Glutamatergic neuron (in vitro differentiated cells): ENCODE measurements around the gene DLG1. TPM values are rescaled to one million over a fixed set of nuclear protein-coding genes. Genes with fewer than 3 reads are reported as not detected.
A peak's percentile ranks its signal among the peaks of the same experiment; 100 is the strongest.

Experiments
- DNase-seq: peaks from one replicate; pipeline ENCODE4 v3.0.0; 2022
- H3K27ac Mint-ChIP-seq: one replicate; pipeline ENCODE4 v1.8.0; 2020; ENCODE audit warnings: mild to moderate bottlenecking, mixed read lengths, inconsistent platforms; ENCODE audit not compliant: unreplicated experiment
- H3K27me3 Mint-ChIP-seq: one replicate; pipeline ENCODE4 v1.8.0; 2020; ENCODE audit warnings: mild to moderate bottlenecking, moderate library complexity, mixed read lengths, inconsistent platforms; ENCODE audit not compliant: unreplicated experiment
- H3K36me3 Mint-ChIP-seq: one replicate; pipeline ENCODE4 v1.8.0; 2020; ENCODE audit warnings: mild to moderate bottlenecking, mixed read lengths, inconsistent platforms; ENCODE audit not compliant: unreplicated experiment
- H3K4me1 Mint-ChIP-seq: one replicate; pipeline ENCODE4 v1.8.0; 2020; ENCODE audit warnings: mild to moderate bottlenecking, low read depth, mixed read lengths, inconsistent platforms; ENCODE audit not compliant: unreplicated experiment
- H3K4me3 Mint-ChIP-seq: one replicate; pipeline ENCODE4 v1.8.0; 2020; ENCODE audit warnings: mild to moderate bottlenecking, mixed read lengths, inconsistent platforms; ENCODE audit not compliant: unreplicated experiment
- H3K9me3 Mint-ChIP-seq: one replicate; pipeline ENCODE4 v1.8.0; 2020; ENCODE audit warnings: mild to moderate bottlenecking, moderate library complexity, mixed read lengths, inconsistent platforms; ENCODE audit not compliant: unreplicated experiment
- total RNA-seq: library from RNA; stranded (reverse); fragmentation: NEBNext Ultra II Directional; extraction: Animal tissue kit (Norgen Biotek cat#: 25700); gene quantifications from one replicate; pipeline ENCODE4 v1.2.1, GENCODE V29; 2021; ENCODE audit not compliant: unreplicated experiment
- TF ChIP-seq, protein P1 (sequence below): fragments of 200-600 bp; sonication (generic); IDR thresholded peaks from one replicate; pipeline ENCODE4 v1.5.0; 2021; ENCODE audit not compliant: partially characterized antibody, unreplicated experiment

Gene DLG1
- total RNA-seq, 1 donor from 2014 or later = 66.0 TPM

DNA sequence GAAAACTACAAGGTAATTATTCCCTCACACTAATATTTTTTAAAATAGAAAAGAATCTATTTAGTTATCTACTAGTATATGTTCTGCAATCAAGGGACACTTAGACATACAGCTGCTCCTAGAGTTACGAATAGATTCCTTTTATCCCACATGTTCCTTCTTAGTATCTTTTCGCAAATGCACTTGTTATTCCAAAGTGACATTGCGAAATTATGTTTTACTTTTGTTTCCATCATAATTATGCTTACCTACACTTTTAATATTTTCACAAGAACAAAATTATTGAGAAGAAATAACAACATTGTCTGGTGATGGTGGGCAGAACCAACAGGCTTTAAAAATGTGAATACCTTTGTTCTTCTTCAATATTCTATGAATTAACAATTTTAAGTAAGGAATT, 161.7 kb downstream of the DLG1 start:
- Mint-ChIP-seq H3K27me3 (no peaks in the 10 kb centered on the region), H3K4me3 (no peak overlapping the region), H3K9me3 (no peaks in the 10 kb centered on the region), H3K36me3 (no peaks in the 10 kb centered on the region), H3K4me1 (peaks cover 6% of the 10 kb centered on the region), H3K27ac (no peak overlapping the region)
- no peak for DNase-seq
- TF ChIP-seq, protein P1, sequence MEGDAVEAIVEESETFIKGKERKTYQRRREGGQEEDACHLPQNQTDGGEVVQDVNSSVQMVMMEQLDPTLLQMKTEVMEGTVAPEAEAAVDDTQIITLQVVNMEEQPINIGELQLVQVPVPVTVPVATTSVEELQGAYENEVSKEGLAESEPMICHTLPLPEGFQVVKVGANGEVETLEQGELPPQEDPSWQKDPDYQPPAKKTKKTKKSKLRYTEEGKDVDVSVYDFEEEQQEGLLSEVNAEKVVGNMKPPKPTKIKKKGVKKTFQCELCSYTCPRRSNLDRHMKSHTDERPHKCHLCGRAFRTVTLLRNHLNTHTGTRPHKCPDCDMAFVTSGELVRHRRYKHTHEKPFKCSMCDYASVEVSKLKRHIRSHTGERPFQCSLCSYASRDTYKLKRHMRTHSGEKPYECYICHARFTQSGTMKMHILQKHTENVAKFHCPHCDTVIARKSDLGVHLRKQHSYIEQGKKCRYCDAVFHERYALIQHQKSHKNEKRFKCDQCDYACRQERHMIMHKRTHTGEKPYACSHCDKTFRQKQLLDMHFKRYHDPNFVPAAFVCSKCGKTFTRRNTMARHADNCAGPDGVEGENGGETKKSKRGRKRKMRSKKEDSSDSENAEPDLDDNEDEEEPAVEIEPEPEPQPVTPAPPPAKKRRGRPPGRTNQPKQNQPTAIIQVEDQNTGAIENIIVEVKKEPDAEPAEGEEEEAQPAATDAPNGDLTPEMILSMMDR = no peak

DNA sequence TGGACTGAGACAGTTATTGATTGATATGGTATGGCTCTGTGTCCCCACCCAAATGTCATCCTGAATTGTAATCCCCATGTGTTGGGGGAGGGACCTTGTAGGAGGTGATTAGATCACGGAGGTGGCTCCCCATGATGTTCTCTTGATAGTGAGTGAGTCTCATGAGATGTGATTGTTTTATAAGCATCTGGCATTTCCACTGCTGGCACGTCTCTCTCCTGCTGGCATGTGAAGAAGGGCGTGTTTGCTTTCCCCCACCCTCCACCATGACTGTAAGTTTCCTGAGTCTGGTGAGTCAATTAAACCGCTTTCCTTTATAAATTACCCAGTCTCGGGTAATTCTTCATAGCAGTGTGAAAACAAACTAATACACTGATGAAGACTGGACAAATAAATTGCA, 163.2 kb downstream of the DLG1 start:
- Mint-ChIP-seq H3K27me3 (no peaks in the 10 kb centered on the region), H3K27ac (peak overlapping the region; percentile 49), H3K4me1 (peaks cover 6% of the 10 kb centered on the region), H3K9me3 (no peaks in the 10 kb centered on the region), H3K4me3 (peak overlapping the region; percentile 31), H3K36me3 (no peaks in the 10 kb centered on the region)
- TF ChIP-seq, protein P1 = no peak
- DNase-seq = no peak

DNA sequence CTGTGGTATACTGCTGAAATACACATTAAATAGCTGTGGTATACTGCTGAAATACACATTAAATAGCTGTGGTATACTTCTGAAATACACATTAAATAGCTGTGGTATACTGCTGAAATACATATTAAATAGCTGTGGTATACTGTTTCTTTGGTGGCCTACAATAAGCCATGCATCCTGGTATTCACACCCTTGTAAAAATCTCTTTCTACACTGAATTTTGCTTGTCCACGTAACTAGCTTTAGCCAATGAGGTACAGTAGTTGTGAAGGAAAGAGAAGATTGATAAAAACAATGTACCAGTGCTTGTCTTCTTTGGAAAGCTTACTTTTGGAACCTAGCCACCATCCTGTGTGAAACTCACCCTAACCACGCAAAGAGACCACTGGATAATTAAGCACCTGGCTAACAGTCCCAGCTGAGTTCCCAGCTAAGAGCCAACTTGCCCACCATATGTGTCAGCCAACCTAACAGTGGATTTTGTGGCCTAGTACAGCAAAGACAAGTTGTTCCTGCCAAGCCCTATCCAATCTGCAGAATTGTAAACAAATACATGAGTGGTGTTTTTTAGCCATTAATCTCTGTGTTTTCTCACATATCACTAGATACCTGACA, 165.4 kb downstream of the DLG1 start:
- Mint-ChIP-seq H3K36me3 (no peaks in the 10 kb centered on the region), H3K27ac (no peak overlapping the region), H3K4me3 (no peak overlapping the region), H3K9me3 (no peaks in the 10 kb centered on the region), H3K27me3 (no peaks in the 10 kb centered on the region), H3K4me1 (peaks cover 6% of the 10 kb centered on the region)
- TF ChIP-seq, protein P1 = no peak
- DNase-seq = no peak

DNA sequence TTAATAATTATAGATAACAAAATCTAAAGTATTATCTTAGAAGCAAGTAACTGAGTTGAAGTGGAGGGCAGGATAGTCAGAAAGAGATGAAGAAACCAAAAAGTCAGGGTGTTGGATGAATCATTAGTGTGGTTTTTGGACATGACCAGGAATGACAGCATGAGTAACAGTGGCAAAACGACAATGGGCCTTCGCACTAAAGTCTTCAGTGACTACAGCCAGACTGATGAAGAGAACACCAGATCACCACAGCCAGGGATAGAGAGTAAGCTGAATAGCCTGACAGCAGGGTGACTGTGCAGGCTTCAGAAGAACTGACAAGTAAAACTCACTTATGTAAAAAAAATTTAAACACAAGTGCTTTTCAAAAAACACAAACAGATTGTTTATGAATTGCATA, 172.8 kb downstream of the DLG1 start:
- Mint-ChIP-seq H3K9me3 (no peaks in the 10 kb centered on the region), H3K4me1 (no peaks in the 10 kb centered on the region), H3K27me3 (no peaks in the 10 kb centered on the region), H3K4me3 (no peak overlapping the region), H3K27ac (no peak overlapping the region), H3K36me3 (peaks cover 3% of the 10 kb centered on the region)
- TF ChIP-seq, protein P1 = no peak
- no peak for DNase-seq

DNA sequence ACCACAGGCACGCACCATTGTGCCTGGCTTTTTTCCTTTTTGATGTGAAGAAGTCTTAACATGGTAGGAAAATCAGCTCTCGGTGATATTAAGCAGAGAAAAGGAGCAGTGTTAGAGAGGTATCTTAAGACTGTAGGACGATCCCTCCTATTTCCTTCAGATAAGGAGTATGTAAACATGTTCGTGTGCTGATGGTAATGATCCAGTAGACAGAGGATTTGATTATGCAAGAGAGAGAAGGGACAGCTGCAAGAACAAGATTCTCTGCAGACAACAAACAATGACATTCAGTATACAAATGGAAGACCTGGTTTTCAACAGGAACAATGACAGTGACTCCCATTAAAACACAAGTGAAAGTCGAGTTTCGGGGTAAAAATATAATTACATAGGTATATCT, 173.7 kb downstream of the DLG1 start:
- no peaks in the 10 kb centered on the region for H3K27me3 Mint-ChIP-seq
- no peak for DNase-seq
- TF ChIP-seq, protein P1 = no peak
- H3K27ac Mint-ChIP-seq = no peak overlapping the region
- H3K4me1 Mint-ChIP-seq = no peaks in the 10 kb centered on the region
- H3K4me3 Mint-ChIP-seq = no peak overlapping the region
- H3K9me3 Mint-ChIP-seq = no peaks in the 10 kb centered on the region
- H3K36me3 Mint-ChIP-seq = peaks cover 3% of the 10 kb centered on the region
